Stimulated activated CD4-positive, alpha-beta T cell treated with anti-CD3 and anti-CD28 coated beads, Interleukin-1b, Interleukin-23, amount 100 ng/mL, for 4 hours (primary cell): ENCODE results near the gene PRICKLE2.

ENCODE experiments used
- DNase-seq, 2 donors: peaks; one replicate each; pipeline ENCODE4 v3.0.0-alpha.2; 2020; ENCODE audit warnings: low read depth in 2 of 2

Gene PRICKLE2

GRCh38 chr3:64188810-64189560, 36.3 kb downstream of the PRICKLE2 start:
- DNase-seq = no peak

GRCh38 chr3:64187065-64187959, 38.0 kb downstream of the PRICKLE2 start:
- no peak for DNase-seq

- DNase-seq = no peak
These were observed 38.6 kb downstream of the PRICKLE2 start for GRCh38 chr3:64186667-64187064.

GRCh38 chr3:64185436-64185835, 39.8 kb downstream of the PRICKLE2 start:
- DNase-seq = no peak

GRCh38 chr3:64184621-64185020, 40.6 kb downstream of the PRICKLE2 start:
- no peak for DNase-seq

- DNase-seq = no peak
These were observed 45.4 kb downstream of the PRICKLE2 start for GRCh38 chr3:64179860-64180259.

GRCh38 chr3:64179249-64179648, 46.0 kb downstream of the PRICKLE2 start:
- DNase-seq = no peak

- DNase-seq = no peak
These were observed 46.8 kb downstream of the PRICKLE2 start for GRCh38 chr3:64178419-64178818.

GRCh38 chr3:64176461-64176996, 48.7 kb downstream of the PRICKLE2 start:
- DNase-seq = no peak

GRCh38 chr3:64174328-64174727, 50.9 kb downstream of the PRICKLE2 start:
- no peak for DNase-seq

- DNase-seq = no peak
These were observed 51.7 kb downstream of the PRICKLE2 start for GRCh38 chr3:64173563-64173962.

- DNase-seq = no peak
These were observed 55.0 kb downstream of the PRICKLE2 start for GRCh38 chr3:64170270-64170669.

GRCh38 chr3:64167868-64168267, 57.4 kb downstream of the PRICKLE2 start:
- no peak for DNase-seq

- DNase-seq = no peak
These were observed 57.9 kb downstream of the PRICKLE2 start for GRCh38 chr3:64167351-64167750.

- no peak for DNase-seq
These were observed 58.6 kb downstream of the PRICKLE2 start for GRCh38 chr3:64166584-64167162.

- no peak for DNase-seq
These were observed 60.9 kb downstream of the PRICKLE2 start for GRCh38 chr3:64164349-64164748.

- DNase-seq = no peak
These were observed 61.5 kb downstream of the PRICKLE2 start for GRCh38 chr3:64163755-64164148.

- DNase-seq = no peak
These were observed 62.1 kb downstream of the PRICKLE2 start for GRCh38 chr3:64163019-64163754.

- no peak for DNase-seq
These were observed 63.7 kb downstream of the PRICKLE2 start for GRCh38 chr3:64161481-64161952.

GRCh38 chr3:64160000-64160695, 65.1 kb downstream of the PRICKLE2 start:
- no peak for DNase-seq

GRCh38 chr3:64158334-64158733, 66.9 kb downstream of the PRICKLE2 start:
- no peak for DNase-seq
